GM19023 (cell line): ENCODE results near the gene SNRNP40.
"Not testable (repeated sequence)": the region's sequence is repeated elsewhere in the genome, so short reads cannot be mapped to it uniquely, and the experiment has no call there.

Experiments used
- ATAC-seq: cut with Tn5 transposase; IDR thresholded peaks from one replicate; pipeline ENCODE4 v1.9.1; 2021; ENCODE audit warnings: mild to moderate bottlenecking, moderate library complexity; ENCODE audit not compliant: unreplicated experiment

Gene SNRNP40

DNA sequence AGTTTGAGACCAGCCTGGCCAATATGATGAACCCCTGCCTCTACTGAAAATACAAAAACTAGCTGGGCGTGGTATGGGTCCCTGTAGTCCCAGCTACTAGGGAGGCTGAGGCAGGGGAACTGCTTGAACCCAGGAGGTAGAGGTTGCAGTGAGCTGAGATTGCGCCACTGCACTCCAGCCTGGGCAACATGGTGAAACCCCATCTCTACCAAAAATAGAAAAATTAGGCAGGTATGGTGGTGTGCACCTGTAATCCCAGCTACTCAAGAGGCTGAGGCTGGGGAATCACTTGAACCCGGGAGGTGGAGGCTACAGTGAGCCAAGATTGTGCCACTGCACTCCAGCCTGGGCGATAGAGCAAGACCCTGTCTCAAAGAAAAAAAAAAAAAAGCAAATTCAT lies 8.8 kb downstream of the SNRNP40 start:
- not testable (repeated sequence) for ATAC-seq

DNA sequence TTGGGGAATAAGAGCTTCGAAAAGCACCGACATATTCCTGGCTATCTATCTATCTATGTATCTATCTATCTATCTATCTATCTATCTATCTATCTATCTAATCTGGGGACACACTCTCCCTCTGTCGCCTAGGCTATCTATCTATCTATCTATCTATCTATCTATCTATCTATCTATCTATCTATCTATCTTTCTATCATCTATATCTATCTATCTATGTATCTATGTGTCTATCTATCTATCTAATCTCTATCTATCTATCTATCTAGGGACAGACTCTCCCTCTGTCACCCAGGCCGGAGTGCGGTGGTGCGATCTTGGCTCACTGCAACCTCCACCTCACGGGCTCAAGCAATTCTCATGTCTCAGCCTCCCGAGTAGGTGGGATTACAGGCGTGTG lies 14.2 kb downstream of the SNRNP40 start:
- not testable (repeated sequence) for ATAC-seq

DNA sequence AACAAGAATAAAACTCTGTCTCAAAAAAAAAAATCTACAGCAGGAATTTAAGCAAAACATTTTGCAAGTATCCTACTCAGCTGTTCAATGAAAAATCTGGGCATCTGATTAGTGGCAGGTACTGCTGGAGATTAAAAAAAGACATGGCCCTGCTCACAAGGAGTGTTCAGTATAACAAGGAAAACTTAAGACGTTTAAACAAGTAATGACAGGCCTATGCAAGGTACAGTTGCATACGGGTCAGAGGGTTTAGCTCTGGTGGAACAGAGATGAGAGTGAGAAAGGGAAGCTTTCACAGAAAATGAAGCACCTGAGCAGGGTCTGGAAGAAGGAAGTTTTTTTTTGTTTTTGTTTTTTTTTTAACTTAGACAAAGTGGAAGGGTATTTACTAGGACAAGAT lies 23.0 kb downstream of the SNRNP40 start:
- ATAC-seq = no peak

DNA sequence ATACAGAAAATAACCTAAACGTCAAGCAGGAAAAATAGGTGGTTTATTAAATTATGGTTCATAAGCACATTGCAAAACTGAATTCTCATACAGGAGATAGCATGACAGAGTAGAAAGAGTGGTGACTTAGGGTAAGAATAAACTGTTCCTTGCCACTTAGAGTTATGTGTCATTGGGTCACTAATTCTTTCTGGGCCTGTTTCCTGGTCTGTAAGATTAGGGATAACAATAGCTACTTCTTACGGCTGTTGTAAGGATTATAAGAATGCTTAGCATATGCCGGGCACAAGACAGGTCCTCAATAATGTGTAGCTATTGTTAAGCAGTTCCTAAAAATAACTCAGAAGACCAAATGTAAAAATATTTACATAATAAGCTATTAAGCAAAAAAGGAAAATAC lies 24.2 kb downstream of the SNRNP40 start:
- ATAC-seq = no peak

DNA sequence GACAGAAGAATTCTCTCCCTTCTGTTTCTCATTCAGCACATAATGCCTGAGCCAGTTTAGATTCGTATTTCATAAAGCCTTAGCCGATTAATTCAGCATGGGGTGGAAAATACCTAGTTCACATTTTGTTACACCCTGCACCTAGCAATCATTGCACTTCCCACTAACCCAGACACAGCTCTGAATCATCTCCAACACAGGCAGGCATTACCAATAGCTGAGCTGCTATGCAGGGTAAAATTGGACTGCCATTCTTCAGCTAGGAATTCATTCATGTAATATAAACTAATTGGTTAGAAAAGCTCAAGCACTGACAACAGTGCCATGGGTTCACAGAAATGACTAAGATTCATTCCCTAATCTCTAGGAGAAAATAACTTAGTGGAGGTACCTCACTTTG lies 30.0 kb downstream of the SNRNP40 start:
- no peak for ATAC-seq

DNA sequence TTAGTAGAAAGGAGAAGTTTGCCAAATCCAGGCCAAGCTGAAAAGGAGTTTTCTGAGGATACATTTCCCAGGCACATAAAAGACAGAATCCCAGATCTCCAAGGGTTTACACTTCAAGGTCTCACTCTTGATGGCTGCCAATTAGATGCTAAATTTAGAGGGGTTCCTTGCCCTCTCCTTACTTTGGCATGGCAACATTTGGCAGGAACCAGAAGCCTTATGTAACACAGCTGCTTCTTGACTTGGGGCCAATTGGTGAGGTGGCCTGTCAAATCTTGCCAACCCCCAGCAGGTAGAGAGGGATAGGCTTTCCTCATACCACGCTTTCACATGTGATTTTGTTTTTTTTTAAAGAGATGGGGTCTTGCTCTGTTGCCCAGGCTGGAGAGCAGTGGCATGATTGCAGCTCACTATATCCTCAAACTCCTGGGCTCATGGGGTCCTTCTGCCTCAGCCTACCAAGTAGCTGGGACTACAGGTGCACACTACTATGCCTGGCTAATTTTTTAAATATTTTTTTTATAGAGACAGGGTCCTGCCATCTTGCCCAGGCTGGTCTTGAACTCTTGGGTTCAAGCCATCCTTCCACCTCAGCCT lies 31.7 kb downstream of the SNRNP40 start:
- no peak for ATAC-seq

DNA sequence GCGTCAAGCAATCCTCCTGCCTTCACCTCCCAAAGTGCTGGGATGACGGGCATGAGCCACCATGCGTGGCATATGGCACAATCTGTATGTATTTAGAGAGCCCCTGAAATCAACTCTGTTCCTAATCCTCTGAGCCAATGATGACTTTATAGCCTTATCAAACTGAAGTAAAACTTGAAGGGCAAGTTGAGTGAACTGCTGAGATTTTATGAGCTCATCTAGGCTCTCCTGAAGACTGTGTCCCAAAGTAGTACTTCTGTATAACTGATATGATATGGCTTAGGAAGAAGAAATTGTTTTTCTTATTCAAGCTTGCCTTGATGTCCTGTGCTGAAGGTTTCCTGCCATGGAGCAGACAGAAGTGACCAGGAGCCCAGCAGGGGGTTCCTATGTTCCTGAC lies 33.2 kb downstream of the SNRNP40 start:
- ATAC-seq = no peak

DNA sequence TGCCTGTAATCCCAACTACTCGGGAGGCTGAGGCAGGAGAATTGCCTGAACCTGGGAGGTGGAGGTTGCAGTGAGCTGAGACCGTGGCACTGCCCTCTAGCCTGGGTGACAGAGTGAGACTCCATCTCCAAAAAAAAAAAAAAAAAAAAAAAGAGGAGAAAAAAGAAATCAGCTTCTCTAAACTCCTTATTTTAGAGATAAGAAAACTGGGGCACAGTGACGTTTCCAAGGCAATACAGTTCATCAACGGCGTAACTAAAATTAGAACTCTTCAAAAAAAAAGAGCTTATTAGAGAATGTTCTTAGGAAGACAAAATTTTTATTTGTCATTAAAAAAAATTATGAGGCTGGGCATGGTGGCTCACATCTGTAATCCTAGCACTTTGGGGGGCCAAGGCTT lies 34.2 kb downstream of the SNRNP40 start:
- not testable (repeated sequence) for ATAC-seq

DNA sequence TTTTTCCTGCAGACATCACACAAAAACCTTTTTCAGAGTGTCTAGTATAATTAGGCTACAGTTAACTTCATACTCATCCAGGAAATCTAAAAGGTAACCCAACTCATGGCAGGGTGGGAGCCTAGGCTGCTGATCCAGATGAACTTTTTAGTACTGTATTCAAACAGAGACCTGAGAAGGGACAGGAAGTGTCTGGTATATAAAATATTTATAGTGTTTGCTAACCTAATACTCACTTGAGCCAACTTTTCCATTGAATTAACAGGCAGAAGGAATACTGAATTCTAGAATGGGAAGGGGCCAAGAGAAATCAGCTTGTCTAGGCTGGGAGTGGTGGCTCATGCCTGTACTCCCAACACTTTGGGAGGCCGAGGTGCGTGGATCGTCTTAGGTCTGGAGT lies 34.7 kb downstream of the SNRNP40 start:
- ATAC-seq = no peak

DNA sequence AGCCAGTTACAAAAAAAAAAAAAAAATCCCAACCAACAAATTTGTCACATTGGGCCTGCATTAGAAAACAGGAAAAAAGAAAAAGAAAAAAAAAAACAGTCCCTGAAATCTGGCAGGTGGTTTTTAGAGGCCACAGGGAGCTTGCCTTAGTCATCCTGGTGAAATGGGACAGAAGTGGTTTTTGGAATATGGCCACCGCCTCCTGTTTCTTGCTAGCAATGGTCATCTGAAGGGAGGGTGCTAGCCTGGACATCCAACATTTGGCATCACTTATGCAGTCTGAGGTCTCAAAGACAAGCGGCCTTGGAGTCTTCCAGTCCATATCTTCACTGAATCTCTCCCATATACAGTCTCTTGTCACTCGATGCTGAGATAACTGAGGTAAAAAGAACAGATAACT lies 36.8 kb downstream of the SNRNP40 start:
- no peak for ATAC-seq

DNA sequence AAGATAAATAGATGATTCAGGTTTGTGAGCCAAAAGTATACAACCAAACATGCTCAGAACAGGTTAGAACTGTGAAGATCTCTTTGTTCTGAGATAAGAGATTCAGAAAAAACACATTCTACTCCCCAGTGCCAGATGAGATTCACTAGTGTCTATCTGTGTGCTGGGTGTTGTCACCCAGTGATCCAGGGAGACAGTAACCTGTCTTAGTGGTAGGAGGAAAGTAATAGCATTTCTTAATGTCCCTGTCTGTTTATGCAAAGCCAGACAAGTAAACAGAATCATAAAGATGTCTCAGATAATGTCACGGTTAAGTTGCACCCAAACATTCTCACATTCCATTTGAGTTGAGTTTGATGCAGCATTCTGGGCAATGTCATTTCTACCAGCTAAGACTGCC lies 38.0 kb downstream of the SNRNP40 start:
- ATAC-seq = no peak

DNA sequence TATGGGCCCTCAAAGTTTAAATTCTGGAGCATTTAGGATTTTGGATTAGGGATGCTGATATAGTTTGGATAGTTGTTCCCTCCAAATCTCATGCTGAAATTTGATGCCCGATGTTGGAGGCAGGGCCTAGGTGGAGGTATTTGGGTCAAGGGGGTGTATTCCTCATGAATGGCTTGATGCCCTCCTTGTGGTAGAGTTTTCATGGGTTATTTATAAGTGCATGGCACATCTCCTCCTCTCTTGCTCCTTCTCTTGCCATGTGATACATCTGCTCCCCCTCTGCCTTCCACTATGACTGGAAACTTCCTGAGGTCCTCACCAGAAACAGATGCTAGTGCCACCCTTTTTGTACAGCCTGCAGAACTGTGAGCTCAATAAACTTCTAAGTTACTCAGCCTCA lies 39.4 kb downstream of the SNRNP40 start:
- ATAC-seq = no peak

DNA sequence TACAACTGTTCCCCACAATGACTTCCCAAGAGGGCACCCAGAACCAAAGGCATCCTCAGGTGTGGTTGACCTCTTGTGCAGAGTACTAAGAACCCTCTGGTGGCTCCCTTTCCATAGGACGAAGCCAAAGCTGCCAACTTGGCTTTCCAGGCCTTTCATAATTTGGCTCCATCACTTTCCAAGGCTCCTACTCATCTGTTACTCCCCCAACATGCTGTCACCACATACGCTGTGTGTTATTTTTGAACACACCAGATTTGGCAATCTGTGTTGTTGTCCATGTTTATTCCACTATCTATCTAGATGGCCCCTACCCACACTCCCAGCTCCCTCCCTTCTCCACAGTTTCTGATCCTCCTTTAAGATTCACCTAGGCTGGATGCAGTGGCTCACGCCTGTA lies 46.7 kb downstream of the SNRNP40 start:
- no peak for ATAC-seq

DNA sequence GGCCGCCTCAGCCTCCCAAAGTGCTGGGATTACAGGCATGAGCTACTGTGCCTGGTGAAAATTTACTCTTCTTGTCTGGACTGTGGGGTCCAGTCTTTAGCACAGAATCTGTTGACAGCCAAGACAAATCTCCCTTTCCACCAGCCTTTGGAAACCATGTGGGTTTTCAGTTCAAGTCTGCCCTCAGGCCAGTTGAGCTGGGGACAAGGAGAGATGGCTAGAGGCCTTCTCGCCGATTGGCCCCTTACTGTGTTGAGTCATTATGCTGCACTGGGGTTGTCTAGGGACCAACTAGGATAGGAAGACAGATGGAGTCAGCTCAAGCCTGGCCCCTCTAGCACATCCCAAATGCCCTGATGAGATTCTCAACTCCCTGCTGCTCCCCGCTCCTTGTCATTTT lies 48.3 kb downstream of the SNRNP40 start:
- ATAC-seq = no peak

DNA sequence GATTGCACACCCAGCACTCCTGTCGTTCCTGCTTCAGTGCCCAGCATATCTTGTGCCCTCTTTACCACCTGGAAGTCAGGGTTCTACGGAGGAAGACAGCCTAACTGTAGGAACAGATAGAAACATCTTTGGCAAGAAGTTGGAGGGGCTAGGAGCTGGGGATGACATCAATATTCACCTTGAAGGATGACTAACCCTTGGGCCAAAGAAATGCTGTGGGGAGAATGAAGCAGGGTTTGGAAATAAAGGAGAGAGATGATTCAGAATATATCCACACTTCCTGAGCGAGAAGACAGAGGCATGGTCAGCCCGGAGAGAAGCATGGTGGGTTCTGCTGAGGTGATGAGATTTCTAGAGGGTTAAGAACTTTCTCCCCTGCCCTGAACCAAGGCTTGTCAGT lies 52.3 kb downstream of the SNRNP40 start:
- ATAC-seq = no peak

DNA sequence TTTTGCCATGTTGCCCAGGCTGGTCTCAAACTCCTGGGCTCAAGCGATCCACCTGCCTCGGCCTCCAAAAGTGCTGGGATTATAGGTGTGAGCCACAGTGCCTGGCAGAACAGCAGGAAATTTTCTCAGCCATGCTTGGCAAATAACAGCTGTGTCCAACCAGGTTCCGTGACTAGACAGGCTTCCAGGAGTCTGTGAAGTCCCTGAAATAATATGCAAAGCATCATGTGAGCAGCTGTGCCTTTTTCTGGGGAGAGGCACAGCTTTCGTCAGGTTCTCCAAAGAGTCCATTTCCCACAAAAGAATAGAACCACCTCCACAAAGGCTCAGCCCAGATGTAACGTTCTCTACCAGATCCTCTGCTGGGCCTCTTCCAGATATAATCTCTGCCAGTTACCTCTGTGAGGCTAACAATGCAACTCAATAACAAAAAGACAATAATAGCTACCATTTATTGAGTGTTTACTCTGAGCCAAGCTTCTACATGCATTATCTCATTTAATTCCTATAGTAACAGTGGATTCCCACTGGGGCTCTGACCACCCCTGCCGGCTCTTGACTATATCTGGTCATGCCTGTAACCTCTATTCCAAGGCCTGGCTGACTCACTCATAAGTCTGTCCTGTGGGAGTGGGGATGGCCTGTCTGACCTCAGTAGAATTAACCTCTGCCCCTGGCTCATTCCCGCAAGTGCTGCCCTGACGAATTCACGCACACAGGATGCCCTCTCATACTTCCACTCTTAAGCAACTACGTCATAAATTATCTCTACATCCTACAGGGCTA lies 52.9 kb downstream of the SNRNP40 start:
- no peak for ATAC-seq

DNA sequence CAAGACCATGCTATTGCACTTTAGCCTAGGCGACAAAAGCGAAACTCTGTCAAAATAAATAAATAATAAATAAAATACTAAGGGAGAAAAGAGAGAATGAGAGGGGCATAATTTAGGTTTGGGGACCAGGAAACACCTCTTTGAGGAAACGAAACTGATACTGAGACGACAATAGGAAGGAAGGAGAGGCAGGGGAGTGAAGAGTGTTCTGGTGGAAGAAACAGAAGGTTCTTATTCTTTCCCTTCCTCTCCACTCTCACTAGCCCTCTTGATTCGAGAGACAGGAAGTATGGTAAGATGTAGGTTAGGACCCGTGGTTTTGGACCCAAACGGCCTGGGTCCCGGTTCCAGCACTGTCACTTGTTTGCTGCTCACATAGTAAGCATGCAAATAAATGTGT lies 55.3 kb downstream of the SNRNP40 start:
- no peak for ATAC-seq

DNA sequence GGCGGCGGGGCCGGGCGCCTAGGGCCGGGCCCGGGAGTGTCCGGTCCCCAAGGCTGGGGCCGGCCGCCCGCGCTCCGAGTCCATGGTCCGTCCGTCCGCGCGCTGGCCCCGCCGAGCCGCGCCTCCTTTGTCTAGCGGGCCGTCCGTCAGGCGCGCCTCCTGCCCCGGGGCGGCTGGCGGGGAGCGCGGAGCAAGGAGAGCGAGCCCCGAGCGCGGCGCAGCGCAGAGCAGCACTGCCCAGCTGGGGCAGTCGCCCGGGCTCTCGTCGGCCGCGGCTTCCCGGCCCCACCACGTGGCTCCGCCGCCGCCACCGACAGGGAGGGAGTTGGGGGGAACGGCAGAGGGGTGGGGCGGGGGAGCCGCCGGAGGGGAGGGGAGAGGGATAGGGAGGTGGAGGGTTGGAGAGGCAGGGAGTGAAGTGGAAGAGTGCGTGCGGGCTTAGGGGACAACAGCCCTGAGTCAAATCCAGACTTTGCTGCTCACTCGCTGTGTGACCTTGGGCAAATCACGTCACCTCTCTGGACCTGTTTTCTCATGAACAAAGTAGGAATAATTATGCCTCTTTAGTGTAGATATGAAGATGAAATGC lies 56.8 kb downstream of the SNRNP40 start, which contains the start of gene NKAIN1:
Gene NKAIN1, minus strand, starts transcription at position 235 of the 589 bp plus-strand sequence. CDS start 340 bp downstream, outside the sequence.
- no peak for ATAC-seq

DNA sequence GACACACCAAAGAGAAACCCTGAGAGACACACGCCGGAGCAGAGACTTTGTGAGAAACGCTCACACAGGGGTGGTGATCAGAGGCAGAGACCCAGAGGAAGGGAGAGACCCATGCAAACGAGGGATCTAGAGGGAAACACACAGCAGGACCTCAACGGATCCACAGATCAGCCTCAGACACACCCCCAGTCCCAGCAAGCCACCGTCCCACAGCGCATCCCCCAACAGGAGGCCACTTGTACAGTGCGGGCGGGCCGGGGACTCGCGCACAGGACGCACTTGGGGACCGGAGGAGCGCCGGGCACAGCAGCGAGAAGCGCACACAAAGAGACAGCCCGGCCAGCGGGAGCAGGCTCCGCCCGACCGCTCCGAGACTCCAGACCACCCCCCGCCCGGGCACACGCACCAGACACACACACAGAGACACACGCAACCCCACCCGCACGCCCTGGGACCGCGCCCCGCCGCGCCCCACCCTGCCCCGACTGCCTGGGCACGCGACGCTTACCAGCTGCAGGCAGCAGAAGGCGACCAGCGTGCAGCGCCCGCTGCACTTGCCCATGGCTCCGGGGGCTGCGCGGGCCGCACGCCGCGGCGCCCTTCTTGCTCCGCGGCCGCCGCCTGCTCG lies 57.5 kb downstream of the SNRNP40 start:
- ATAC-seq = no peak

DNA sequence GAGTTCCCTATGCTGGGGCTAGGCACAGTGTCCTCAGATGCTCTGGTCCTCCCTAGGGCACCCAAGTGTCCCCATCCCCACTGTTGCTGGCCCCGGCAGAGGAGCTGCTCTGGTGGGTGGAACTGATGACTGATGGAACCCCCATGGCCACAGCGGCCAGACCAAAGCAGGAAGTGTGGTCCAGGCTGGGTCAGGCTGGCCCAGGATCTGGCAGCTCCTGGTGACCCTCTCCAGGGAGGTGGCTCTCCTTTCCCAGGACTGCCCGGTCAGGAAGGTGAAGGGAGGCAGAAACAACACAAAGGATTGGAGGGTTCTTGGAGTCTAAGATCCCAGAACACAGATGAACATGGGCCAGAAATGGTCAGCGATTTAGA lies 58.0 kb downstream of the SNRNP40 start:
- no peak for ATAC-seq

DNA sequence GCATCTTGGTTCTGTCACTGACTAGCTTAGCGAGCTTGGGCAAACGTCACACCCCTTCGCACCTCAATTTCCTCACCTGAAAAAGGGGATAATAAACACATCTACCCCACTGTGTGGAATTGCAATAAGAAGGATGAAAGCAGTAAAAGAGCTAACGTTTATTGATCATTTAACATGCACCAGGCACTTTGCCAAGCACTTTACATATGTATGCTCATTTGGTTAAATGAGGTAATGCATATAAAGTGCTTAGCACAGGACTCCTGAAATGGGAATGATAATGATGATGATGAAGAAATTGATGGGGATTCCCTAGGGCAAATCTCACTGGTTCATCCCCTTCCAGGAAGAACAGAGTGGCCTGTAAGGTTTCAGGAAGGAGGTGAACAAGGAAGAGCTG lies 61.7 kb downstream of the SNRNP40 start:
- ATAC-seq = no peak
